ENCODE measurements around the gene HYAL3. TPM values are rescaled to one million over a fixed set of nuclear protein-coding genes. Genes with fewer than 3 reads are reported as not detected.

The HYAL3 gene
- total and polyA plus RNA-seq, 2 of the 13 experiments (the other 11 are each of a cell fraction or from before 2014, with no cell fraction given): 5.5 to 10.4 TPM

DNA sequence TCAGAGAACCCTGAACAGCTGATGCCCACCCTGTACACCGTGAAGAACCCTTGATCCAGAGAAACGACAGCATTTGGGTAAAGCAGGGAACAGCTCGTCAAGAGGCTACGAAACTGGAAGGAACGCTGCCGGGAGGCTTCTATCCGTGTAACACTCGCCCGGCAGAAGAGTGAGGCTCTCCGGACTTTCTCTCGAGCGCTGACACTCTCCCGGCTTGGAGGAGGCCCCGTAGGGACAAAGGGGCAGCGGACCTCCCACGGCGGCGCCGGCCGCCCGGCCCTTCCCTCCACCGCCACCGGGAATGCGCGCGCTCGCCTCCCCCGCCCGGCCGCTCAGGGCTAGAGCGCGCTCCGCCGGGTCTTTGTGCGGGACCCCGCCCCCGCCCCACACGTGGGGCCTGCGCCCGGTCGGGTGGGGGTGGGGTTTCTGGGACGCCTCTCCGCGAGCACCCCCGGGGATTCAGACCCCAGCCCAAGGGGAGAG lies 21.7 kb upstream of the HYAL3 start (continued):
- TF ChIP-seq ZNF75D (CRISPR knock-in tag; IDR thresholded peaks at IDR 0.05; ENCODE audit: borderline replicate concordance) (no peak), ZNF546 (CRISPR knock-in tag; conservative IDR thresholded peaks at IDR 0.05) (0 out of 2 replicates have a peak, but pooled peaks have one; percentile 56), KAT7 (CRISPR knock-in tag; IDR thresholded peaks at IDR 0.05; ENCODE audit: borderline replicate concordance) (no peak), HNRNPUL1 (IDR thresholded peaks at IDR 0.05; ENCODE audit: low read depth, low read length) (no peak), HMG20A (CRISPR knock-in tag; IDR thresholded peaks at IDR 0.05; ENCODE audit: borderline replicate concordance) (no peak), THAP11 (CRISPR knock-in tag; IDR thresholded peaks at IDR 0.05) (no peak; the same call in 1 of the 2 replicates), SMARCC2 (IDR thresholded peaks at IDR 0.05) (no peak), ZNF720 (CRISPR knock-in tag; IDR thresholded peaks at IDR 0.05) (no peak), ZBTB20 (CRISPR knock-in tag; IDR thresholded peaks at IDR 0.05; ENCODE audit: borderline replicate concordance, low read depth) (no peak), ZFX (CRISPR knock-in tag; IDR thresholded peaks at IDR 0.05; ENCODE audit: low read depth) (no peak), MAZ (IDR thresholded peaks at IDR 0.05; ENCODE audit: borderline replicate concordance, low read depth, low read length) (peak; percentile 77), MAZ (CRISPR knock-in tag; IDR thresholded peaks at IDR 0.05; ENCODE audit: low read depth) (peak; percentile 89; the same call in 1 of the 2 replicates), GTF2F1 (IDR thresholded peaks at IDR 0.05; ENCODE audit: low read length) (no peak), ZBTB38 (CRISPR knock-in tag; IDR thresholded peaks at IDR 0.05) (no peak), GLI4 (CRISPR knock-in tag; IDR thresholded peaks at IDR 0.05; ENCODE audit: borderline replicate concordance) (0 out of 2 replicates have a peak, but pooled peaks have one; percentile 58), ZMYM2 (CRISPR knock-in tag; IDR thresholded peaks at IDR 0.05) (no peak), NR2F6 (IDR thresholded peaks at IDR 0.05) (no peak), NR2F6 (CRISPR knock-in tag; IDR thresholded peaks at IDR 0.05) (no peak), SMAD1 (CRISPR knock-in tag; IDR thresholded peaks at IDR 0.05; ENCODE audit: borderline replicate concordance, low read depth) (no peak), GZF1 (CRISPR knock-in tag; IDR thresholded peaks at IDR 0.05) (no peak)
- TF ChIP-seq, protein P1, sequence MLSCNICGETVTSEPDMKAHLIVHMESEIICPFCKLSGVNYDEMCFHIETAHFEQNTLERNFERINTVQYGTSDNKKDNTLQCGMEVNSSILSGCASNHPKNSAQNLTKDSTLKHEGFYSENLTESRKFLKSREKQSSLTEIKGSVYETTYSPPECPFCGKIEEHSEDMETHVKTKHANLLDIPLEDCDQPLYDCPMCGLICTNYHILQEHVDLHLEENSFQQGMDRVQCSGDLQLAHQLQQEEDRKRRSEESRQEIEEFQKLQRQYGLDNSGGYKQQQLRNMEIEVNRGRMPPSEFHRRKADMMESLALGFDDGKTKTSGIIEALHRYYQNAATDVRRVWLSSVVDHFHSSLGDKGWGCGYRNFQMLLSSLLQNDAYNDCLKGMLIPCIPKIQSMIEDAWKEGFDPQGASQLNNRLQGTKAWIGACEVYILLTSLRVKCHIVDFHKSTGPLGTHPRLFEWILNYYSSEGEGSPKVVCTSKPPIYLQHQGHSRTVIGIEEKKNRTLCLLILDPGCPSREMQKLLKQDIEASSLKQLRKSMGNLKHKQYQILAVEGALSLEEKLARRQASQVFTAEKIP (CRISPR knock-in tag; IDR thresholded peaks at IDR 0.05; ENCODE audit: borderline replicate concordance): no peak
- TF ChIP-seq, protein P2, sequence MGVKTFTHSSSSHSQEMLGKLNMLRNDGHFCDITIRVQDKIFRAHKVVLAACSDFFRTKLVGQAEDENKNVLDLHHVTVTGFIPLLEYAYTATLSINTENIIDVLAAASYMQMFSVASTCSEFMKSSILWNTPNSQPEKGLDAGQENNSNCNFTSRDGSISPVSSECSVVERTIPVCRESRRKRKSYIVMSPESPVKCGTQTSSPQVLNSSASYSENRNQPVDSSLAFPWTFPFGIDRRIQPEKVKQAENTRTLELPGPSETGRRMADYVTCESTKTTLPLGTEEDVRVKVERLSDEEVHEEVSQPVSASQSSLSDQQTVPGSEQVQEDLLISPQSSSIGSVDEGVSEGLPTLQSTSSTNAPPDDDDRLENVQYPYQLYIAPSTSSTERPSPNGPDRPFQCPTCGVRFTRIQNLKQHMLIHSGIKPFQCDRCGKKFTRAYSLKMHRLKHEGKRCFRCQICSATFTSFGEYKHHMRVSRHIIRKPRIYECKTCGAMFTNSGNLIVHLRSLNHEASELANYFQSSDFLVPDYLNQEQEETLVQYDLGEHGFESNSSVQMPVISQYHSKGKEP (CRISPR knock-in tag; IDR thresholded peaks at IDR 0.05): no peak
- TF ChIP-seq, protein P3, sequence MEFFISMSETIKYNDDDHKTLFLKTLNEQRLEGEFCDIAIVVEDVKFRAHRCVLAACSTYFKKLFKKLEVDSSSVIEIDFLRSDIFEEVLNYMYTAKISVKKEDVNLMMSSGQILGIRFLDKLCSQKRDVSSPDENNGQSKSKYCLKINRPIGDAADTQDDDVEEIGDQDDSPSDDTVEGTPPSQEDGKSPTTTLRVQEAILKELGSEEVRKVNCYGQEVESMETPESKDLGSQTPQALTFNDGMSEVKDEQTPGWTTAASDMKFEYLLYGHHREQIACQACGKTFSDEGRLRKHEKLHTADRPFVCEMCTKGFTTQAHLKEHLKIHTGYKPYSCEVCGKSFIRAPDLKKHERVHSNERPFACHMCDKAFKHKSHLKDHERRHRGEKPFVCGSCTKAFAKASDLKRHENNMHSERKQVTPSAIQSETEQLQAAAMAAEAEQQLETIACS (CRISPR knock-in tag; IDR thresholded peaks at IDR 0.05): peak; percentile 90
- TF ChIP-seq, protein P4, sequence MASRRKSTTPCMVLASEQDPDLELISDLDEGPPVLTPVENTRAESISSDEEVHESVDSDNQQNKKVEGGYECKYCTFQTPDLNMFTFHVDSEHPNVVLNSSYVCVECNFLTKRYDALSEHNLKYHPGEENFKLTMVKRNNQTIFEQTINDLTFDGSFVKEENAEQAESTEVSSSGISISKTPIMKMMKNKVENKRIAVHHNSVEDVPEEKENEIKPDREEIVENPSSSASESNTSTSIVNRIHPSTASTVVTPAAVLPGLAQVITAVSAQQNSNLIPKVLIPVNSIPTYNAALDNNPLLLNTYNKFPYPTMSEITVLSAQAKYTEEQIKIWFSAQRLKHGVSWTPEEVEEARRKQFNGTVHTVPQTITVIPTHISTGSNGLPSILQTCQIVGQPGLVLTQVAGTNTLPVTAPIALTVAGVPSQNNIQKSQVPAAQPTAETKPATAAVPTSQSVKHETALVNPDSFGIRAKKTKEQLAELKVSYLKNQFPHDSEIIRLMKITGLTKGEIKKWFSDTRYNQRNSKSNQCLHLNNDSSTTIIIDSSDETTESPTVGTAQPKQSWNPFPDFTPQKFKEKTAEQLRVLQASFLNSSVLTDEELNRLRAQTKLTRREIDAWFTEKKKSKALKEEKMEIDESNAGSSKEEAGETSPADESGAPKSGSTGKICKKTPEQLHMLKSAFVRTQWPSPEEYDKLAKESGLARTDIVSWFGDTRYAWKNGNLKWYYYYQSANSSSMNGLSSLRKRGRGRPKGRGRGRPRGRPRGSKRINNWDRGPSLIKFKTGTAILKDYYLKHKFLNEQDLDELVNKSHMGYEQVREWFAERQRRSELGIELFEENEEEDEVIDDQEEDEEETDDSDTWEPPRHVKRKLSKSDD (CRISPR knock-in tag; IDR thresholded peaks at IDR 0.05; ENCODE audit: low read depth): no peak
